NCI-H187 (cell line): ENCODE measurements around the gene GDPD3.

Source experiments
- DNase-seq, 2 experiments: peaks; one replicate each; lab custom pipeline; 2025; lab: John Stamatoyannopoulos, UW

GDPD3 gene

GRCh38 chr16:30054959-30055553 lies 58.3 kb downstream of the GDPD3 start:
- DNase-seq, result no peak
